ENCODE results near the gene SFT2D1. TPM values are rescaled to one million over a fixed set of nuclear protein-coding genes. Genes with fewer than 3 reads are reported as not detected.
"Not testable (repeated sequence)": the region's sequence is repeated elsewhere in the genome, so short reads cannot be mapped to it uniquely, and the experiment has no call there.

SFT2D1 gene
- total RNA-seq, 1 donor from 2014 or later = 29.1 TPM

DNA sequence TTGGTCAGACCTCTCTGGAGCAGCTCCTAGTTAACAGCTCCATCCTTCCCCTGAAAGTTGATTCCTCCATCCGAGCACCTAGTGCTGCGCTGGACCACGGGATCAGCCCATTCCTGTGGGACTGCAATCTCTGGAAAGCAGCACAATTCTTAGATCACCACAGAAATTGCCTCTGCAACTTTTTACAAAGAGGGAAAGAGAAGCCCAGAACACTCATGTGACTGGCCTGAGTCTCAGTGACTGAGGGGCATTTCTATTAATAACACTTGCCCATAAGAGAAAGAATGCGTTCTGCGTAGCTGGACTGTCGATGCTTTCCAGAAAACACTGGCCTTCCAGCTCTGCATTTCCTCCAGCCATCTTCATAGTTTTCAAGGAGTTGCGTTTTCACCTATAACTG, 22.1 kb upstream of the SFT2D1 start:
- peaks cover 11% of the 10 kb centered on the region for H3K4me1 Mint-ChIP-seq (ENCODE audit: unreplicated experiment)
- H3K9me3 Mint-ChIP-seq (ENCODE audit: unreplicated experiment) = no peaks in the 10 kb centered on the region
- no peak overlapping the region for H3K27ac Mint-ChIP-seq (ENCODE audit: unreplicated experiment)
- no peak overlapping the region for H3K4me3 Mint-ChIP-seq (ENCODE audit: unreplicated experiment)
- H3K36me3 Mint-ChIP-seq (ENCODE audit: low read depth, unreplicated experiment) = peaks cover 4% of the 10 kb centered on the region
- H3K27me3 Mint-ChIP-seq (ENCODE audit: unreplicated experiment) = peaks cover 1% of the 10 kb centered on the region
- no peak for DNase-seq (ENCODE audit: low spot score)
- TF ChIP-seq, protein P1, sequence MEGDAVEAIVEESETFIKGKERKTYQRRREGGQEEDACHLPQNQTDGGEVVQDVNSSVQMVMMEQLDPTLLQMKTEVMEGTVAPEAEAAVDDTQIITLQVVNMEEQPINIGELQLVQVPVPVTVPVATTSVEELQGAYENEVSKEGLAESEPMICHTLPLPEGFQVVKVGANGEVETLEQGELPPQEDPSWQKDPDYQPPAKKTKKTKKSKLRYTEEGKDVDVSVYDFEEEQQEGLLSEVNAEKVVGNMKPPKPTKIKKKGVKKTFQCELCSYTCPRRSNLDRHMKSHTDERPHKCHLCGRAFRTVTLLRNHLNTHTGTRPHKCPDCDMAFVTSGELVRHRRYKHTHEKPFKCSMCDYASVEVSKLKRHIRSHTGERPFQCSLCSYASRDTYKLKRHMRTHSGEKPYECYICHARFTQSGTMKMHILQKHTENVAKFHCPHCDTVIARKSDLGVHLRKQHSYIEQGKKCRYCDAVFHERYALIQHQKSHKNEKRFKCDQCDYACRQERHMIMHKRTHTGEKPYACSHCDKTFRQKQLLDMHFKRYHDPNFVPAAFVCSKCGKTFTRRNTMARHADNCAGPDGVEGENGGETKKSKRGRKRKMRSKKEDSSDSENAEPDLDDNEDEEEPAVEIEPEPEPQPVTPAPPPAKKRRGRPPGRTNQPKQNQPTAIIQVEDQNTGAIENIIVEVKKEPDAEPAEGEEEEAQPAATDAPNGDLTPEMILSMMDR (IDR thresholded peaks at IDR 0.05; ENCODE audit: unreplicated experiment) = no peak

GRCh38 chr6:166362427-166362826, 20.1 kb upstream of the SFT2D1 start:
- H3K4me1 Mint-ChIP-seq (ENCODE audit: unreplicated experiment) = peaks cover 11% of the 10 kb centered on the region
- H3K27me3 Mint-ChIP-seq (ENCODE audit: unreplicated experiment); H3K27ac Mint-ChIP-seq (ENCODE audit: unreplicated experiment); H3K9me3 Mint-ChIP-seq (ENCODE audit: unreplicated experiment); H3K36me3 Mint-ChIP-seq (ENCODE audit: low read depth, unreplicated experiment); H3K4me3 Mint-ChIP-seq (ENCODE audit: unreplicated experiment); DNase-seq (ENCODE audit: low spot score): not testable (repeated sequence)

DNA sequence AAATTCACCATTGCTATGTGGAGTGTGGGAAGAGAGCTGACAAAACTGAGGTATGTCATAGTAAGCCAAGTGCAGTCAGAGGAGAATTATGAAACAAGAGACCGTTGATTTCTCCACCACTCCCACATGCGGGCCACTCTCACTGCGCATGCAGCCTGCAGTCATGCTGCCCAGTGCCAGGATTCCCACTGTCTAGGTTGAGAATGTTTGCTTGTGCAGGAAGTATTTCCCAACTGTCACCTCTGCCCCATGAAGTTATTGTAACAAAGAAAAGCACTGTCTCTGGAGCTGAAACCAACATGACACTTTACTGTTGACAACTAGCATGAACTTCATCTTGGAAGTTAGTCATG, 18.7 kb upstream of the SFT2D1 start:
- TF ChIP-seq, protein P1 (IDR thresholded peaks at IDR 0.05; ENCODE audit: unreplicated experiment) = no peak
- no peak overlapping the region for H3K4me3 Mint-ChIP-seq (ENCODE audit: unreplicated experiment)
- peaks cover 11% of the 10 kb centered on the region for H3K4me1 Mint-ChIP-seq (ENCODE audit: unreplicated experiment)
- H3K9me3 Mint-ChIP-seq (ENCODE audit: unreplicated experiment) = no peaks in the 10 kb centered on the region
- H3K27ac Mint-ChIP-seq (ENCODE audit: unreplicated experiment) = no peak overlapping the region
- no peak for DNase-seq (ENCODE audit: low spot score)
- H3K36me3 Mint-ChIP-seq (ENCODE audit: low read depth, unreplicated experiment) = peaks cover 4% of the 10 kb centered on the region
- peaks cover 1% of the 10 kb centered on the region for H3K27me3 Mint-ChIP-seq (ENCODE audit: unreplicated experiment)

DNA sequence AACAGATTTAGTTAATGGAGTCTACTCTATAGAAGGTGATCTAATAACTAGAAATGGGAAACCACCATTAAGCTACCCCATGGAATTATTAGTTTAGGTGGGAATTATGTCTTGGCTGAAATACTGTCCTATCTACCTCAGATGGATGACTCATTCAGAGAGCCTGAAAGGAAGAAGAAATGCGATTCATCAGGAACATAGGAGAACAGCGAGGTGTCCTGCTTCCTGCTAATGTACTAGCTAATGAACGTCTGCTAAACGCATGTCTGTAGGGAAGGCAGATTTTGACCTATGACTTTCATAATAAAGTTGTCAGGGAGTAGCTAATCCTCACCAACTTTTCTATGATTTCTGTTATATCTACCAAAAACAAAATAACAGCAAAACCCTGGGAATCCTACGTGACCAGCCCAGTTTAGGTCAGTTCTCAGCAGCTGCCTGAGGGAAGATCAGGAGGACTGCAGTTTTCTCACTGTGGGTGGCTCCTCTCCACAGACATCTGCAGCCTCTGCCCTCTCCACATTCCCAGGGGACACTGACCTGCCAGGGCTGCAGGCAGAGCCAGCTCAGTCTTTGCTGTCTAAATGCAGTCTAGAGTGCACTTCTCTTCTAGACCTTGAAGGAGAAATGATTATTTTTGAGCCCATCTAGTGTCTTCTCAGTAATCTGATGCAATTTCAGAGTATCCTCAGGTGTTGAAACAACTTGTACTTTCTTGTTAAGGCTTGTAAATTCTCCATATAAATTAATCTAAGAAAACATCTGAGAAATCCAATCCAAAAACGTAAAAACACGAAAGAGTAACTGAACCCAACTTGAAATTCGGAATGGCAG, 18.1 kb upstream of the SFT2D1 start:
- H3K36me3 Mint-ChIP-seq (ENCODE audit: low read depth, unreplicated experiment) = peaks cover 4% of the 10 kb centered on the region
- peaks cover 1% of the 10 kb centered on the region for H3K27me3 Mint-ChIP-seq (ENCODE audit: unreplicated experiment)
- no peak overlapping the region for H3K4me3 Mint-ChIP-seq (ENCODE audit: unreplicated experiment)
- H3K9me3 Mint-ChIP-seq (ENCODE audit: unreplicated experiment) = no peaks in the 10 kb centered on the region
- peaks cover 6% of the 10 kb centered on the region for H3K4me1 Mint-ChIP-seq (ENCODE audit: unreplicated experiment)
- no peak for DNase-seq (ENCODE audit: low spot score)
- TF ChIP-seq, protein P1 (IDR thresholded peaks at IDR 0.05; ENCODE audit: unreplicated experiment) = no peak
- H3K27ac Mint-ChIP-seq (ENCODE audit: unreplicated experiment) = no peak overlapping the region

- Mint-ChIP-seq H3K9me3 (ENCODE audit: unreplicated experiment) (no peaks in the 10 kb centered on the region), H3K4me3 (ENCODE audit: unreplicated experiment) (no peak overlapping the region), H3K27ac (ENCODE audit: unreplicated experiment) (no peak overlapping the region), H3K36me3 (ENCODE audit: low read depth, unreplicated experiment) (no peaks in the 10 kb centered on the region), H3K4me1 (ENCODE audit: unreplicated experiment) (peaks cover 6% of the 10 kb centered on the region), H3K27me3 (ENCODE audit: unreplicated experiment) (no peaks in the 10 kb centered on the region)
- TF ChIP-seq, protein P1 (IDR thresholded peaks at IDR 0.05; ENCODE audit: unreplicated experiment) = no peak
- DNase-seq (ENCODE audit: low spot score) = no peak
Measured at GRCh38 chr6:166355552-166355951, 13.2 kb upstream of the SFT2D1 start.
